Epidermal melanocyte (primary cell): ENCODE results near the gene HNRNPUL2.

Experiments used
- DNase-seq: peaks from one replicate; pipeline ENCODE4 v3.0.0; 2011; ENCODE audit warnings: low spot score; ENCODE audit not compliant: insufficient read length

The HNRNPUL2 gene

GRCh38 chr11:62727872-62728170 is 564 bp upstream of the HNRNPUL2 start:
- DNase-seq = peak; percentile 86

GRCh38 chr11:62726915-62727164 is 417 bp downstream of the HNRNPUL2 start:
- DNase-seq = no peak

DNA sequence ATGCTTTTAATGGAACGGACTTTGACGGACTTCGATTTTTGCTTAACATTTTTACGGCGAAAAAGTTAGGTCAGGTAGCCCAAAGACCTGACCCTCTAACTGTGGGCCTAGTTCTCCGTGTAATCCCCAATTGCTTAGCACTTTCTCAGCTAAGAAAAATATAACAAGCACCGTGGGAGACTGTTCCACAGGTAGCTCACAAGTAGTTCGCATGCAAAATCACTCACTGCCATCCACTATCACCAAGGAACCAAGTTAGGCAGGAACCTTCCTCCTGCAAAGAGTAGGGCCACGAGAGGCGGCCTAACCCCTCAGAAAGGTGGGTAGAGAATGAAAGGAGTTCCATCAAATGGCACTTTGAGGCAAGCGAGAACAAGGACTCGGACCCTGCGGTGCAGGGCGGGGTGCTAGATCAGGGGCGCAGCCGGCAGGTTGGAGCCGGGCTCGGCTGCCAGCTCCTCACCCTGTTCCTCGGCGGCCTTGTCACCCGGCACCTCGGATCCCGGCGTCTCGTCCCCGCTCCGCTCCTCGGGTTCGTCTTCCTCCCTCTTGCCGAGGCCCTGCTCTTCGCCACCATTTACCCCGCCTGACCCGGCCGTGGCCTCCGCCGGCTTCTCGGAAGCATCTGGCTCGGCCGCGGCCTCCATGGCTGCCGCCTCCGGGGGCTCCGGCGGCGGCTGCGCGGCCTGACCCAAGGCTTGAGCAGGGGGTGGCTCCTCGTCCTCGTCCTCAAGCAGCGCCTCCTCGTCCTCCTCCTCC is 922 bp downstream of the HNRNPUL2 start:
- no peak for DNase-seq

- DNase-seq = no peak
Measured at GRCh38 chr11:62725646-62726045, 1.6 kb downstream of the HNRNPUL2 start.

- no peak for DNase-seq
Measured at GRCh38 chr11:62724171-62724570, 3.1 kb downstream of the HNRNPUL2 start.

DNA sequence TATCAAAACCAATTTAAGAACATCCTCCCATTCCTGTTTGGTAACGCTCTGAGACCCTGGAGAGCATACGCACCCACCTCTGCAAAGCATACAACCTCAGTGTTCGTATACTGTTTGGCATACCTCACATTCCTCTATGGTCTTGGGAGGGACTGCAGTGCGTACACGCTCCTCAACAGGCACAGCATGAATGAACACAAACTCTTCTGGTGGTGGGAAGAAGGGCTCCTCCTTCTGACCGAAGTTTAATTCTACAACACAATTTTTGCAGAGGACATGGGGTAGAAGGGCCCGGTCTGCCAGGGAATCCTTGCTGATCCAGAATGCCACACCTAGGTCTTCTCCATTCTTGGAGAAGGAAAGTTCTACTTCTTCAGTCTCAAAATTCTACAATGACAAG is 5.3 kb downstream of the HNRNPUL2 start:
- no peak for DNase-seq

DNA sequence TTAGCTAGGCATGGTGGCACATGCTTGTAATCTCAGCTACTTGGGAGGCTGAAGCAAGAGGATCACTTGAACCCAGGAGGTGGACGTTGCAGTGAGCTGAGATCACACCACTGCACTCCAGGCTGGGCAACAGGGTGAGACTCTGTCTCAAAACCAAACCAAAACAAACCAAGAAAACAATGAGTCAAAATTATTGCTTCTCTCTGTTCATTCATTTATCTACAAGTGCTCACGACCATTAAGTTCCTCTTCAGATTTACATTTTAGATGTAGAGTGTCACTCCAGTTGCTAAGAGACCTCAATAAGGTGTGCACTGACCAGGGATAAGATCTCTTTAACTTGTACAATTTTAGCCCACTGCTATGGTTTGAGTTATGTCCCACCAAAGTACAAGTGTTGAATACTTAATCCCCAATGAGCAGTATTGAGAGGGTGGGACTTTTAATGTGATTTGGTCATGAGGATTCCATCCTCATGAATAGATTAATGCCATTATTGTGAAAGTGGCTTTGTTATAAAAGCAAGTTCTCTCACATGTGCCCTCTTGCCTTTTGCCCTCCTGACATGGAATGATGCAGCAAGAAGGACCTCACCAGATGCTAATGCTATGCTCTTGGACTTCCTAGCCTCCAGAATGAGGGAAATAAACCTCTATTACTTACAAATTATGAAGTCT is 7.8 kb downstream of the HNRNPUL2 start:
- no peak for DNase-seq

- no peak for DNase-seq
Measured at GRCh38 chr11:62716816-62717215, 10.4 kb downstream of the HNRNPUL2 start.

- DNase-seq = no peak
Measured at GRCh38 chr11:62716206-62716605, 11.1 kb downstream of the HNRNPUL2 start.

DNA sequence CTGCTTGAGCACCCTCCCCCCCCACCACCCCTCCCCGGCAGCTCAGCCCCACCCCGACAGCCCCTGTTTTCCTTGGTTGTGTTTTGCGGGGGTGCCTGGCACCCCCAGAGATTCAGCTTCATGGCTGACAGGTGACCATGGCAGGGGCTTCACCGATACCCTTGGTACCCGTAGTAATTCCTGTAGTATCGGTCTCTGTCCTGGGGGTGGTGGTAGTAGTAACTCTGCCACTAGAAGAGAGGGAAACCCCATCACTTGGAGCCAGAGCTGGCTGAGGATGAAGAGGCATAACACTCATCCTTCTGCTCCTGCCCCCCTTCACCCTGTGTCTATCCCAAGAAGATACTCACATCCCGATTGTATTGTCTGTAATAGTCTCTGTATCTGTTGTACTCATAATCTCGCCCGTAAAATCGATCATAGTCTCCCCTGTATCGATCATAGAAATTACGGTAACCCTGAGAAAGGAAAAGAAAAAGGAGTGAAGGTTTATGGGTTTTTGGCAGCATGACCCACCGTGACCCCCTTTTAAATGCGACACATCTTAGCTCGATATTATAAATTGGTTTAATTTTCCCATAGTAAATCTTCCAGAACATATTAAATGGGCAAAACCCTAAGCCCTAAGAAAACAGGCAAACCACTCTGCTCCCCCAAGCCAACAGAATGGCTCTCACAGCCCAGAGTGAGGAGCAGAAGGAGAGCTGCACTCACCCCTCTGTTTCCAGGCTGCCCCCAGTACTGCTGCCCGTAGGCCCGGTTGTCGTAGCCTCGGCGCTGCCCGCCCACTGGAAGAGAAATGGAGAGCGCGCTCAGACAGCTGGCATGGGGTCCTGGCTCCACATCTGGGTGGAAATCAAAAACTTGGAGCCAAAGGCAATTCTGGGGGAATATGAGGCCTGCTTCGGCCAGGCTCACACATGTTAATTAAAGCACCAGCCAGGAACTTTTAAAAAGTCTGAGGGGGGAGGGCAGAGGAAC is 11.8 kb downstream of the HNRNPUL2 start:
- no peak for DNase-seq

- DNase-seq = no peak
Measured at GRCh38 chr11:62713343-62713742, 13.9 kb downstream of the HNRNPUL2 start.

GRCh38 chr11:62712861-62713260 is 14.4 kb downstream of the HNRNPUL2 start:
- DNase-seq = no peak

- no peak for DNase-seq
Measured at GRCh38 chr11:62712276-62712812, 14.9 kb downstream of the HNRNPUL2 start.

- no peak for DNase-seq
Measured at GRCh38 chr11:62710001-62710345, 17.3 kb downstream of the HNRNPUL2 start.

DNA sequence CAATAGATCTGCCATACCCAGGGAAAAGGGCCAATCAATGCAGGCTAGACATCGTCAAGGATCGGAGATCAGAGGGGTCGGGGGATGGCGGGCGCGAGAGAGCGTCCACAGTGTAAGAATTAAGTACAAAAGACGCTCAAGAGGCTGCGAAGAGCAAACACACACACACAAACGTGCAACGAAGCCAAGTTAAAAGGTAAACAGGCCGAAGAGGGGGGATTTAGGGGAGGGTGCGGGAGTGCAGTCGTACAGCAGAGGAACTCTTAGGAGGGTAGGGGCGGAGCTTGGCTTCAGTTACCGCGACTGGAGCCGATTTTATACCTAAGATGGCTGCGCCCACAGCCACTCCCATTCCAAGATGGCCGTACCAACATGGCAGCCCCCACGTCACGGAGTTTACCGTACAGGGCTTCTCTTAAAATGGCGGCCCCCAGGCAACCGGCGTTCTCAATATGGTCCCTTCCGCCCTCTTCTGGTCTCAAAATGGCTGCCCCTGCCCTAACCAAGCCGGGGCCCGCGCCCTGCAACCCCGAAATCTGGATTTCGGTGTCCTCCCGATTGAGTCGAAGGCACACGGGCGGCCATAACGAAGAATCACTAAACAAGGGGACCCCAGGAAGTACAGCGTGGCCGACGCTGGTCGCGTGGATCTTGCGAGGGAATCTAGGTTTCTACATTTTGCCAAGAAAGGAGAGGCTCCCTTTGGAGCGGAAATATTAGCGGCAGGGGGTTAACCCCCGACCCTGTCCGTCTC is 17.8 kb downstream of the HNRNPUL2 start:
- DNase-seq = peak; percentile 92

DNA sequence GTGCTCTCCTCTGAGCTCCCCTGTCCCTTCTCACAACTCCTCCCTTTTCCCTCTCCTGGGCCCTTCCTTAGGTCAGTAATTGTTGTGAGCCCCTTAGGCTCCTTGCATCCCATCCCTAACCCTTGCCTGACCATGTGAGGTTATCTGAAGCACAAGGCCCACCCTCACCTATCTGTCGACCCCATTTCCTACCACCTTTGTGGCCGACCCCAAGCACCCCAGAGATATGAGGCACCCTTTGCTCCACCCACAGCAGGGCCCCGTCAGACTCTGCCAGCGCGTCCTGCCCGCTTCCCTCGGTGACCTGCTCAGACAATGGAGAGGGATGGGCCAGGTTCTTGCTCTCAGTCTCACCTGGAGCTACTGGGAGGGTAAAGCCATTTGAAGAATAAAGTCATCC is 18.5 kb downstream of the HNRNPUL2 start:
- DNase-seq = no peak

- no peak for DNase-seq
Measured at GRCh38 chr11:62708392-62708791, 18.9 kb downstream of the HNRNPUL2 start.

DNA sequence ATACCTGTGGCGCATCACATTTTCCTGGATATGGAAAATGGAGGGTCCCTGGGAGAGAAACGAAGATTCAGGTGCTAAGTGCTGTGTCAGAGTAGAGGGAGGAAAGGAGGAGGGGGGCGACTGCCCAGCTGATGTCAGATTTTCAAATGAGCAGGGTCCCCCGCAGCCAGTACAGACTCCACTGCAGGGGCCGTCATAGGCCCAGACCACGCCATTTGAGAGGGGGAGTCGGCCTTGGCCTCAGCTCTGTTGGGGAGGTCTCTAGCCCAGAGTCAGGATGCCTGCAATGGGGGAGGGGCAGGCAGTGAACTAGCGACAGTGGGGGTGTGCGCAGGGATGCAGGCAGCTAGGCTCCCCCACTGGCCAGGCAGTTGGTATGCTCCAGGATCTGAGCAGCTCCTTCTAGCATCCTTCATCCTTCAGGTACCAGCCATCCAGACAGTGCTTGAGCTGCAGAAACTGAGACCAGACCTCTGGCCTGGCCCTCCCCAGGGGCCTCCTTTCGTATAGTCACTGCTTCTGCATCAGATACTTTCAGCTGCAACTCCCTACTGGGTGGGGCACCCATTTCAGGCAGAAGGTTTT is 19.9 kb downstream of the HNRNPUL2 start, which contains the start of the genes BSCL2 and GNG3:
Gene BSCL2 (minus strand): TSS at position 148 of the 585 bp plus-strand sequence. CDS start 229 bp downstream, outside the sequence.
Gene GNG3 (plus strand): TSS at position 400 of the 585 bp plus-strand sequence. CDS start 620 bp downstream, outside the sequence.
- no peak for DNase-seq

- DNase-seq = no peak
Measured at GRCh38 chr11:62706850-62707247, 20.4 kb downstream of the HNRNPUL2 start.
